Hepatocyte (in vitro differentiated cells): Measurements from ENCODE around the gene CHMP2B. TPM values are rescaled to one million over a fixed set of nuclear protein-coding genes. Genes with fewer than 3 reads are reported as not detected.

ENCODE experiments used
- DNase-seq: peaks from one replicate; pipeline ENCODE4 v3.0.0-alpha.2; 2016; ENCODE audit warnings: low spot score
- H2AFZ ChIP-seq: fragments of 200-600 bp; sonication (generic); 2 replicates; pipeline ENCODE4 v1.6.0; 2016; ENCODE audit warnings: antibody characterized with exemption, mild to moderate bottlenecking
- H3K27ac ChIP-seq: fragments of 200-600 bp; sonication (generic); 2 replicates; pipeline ENCODE4 v1.5.1; 2016; ENCODE audit warnings: mild to moderate bottlenecking
- H3K27me3 ChIP-seq: fragments of 200-600 bp; sonication (generic); 2 replicates; pipeline ENCODE4 v1.6.1; 2016
- H3K36me3 ChIP-seq: fragments of 200-600 bp; sonication (generic); replicated peaks from 2 replicates; pipeline ENCODE4 v1.5.1; 2016; ENCODE audit warnings: low read depth; ENCODE audit not compliant: insufficient read depth
- H3K4me1 ChIP-seq: fragments of 200-600 bp; sonication (generic); 2 replicates; pipeline ENCODE4 v1.5.1; 2016; ENCODE audit warnings: mild to moderate bottlenecking, moderate library complexity; ENCODE audit not compliant: insufficient read depth
- H3K4me2 ChIP-seq: fragments of 200-600 bp; sonication (generic); 2 replicates; pipeline ENCODE4 v1.6.0; 2016
- H3K4me3 ChIP-seq: fragments of 200-600 bp; sonication (generic); 2 replicates; pipeline ENCODE4 v1.5.1; 2016; ENCODE audit warnings: mild to moderate bottlenecking
- H3K79me2 ChIP-seq: fragments of 200-600 bp; sonication (generic); 2 replicates; pipeline ENCODE4 v1.6.0; 2017; ENCODE audit warnings: mild to moderate bottlenecking
- H3K9me2 ChIP-seq: fragments of 200-600 bp; sonication (generic); replicated peaks from 2 replicates; pipeline ENCODE4 v1.6.0; 2017; ENCODE audit warnings: mild to moderate bottlenecking; ENCODE audit not compliant: insufficient read depth
- H3K9me3 ChIP-seq: fragments of 200-600 bp; sonication (generic); 2 replicates; pipeline ENCODE4 v1.5.1; 2016; ENCODE audit warnings: low read depth, mild to moderate bottlenecking
- H4K20me1 ChIP-seq: fragments of 200-600 bp; sonication (generic); 2 replicates; pipeline ENCODE4 v1.6.0; 2016; ENCODE audit warnings: mild to moderate bottlenecking; ENCODE audit not compliant: insufficient read depth, poor library complexity, severe bottlenecking
- CTCF ChIP-seq: fragments of 200-600 bp; sonication (generic); IDR thresholded peaks from 2 replicates; pipeline ENCODE4 v1.5.1; 2016; ENCODE audit warnings: antibody characterized with exemption, mild to moderate bottlenecking; ENCODE audit not compliant: poor library complexity
- EZH2 ChIP-seq: fragments of 200-600 bp; sonication (generic); IDR thresholded peaks from 2 replicates; pipeline ENCODE4 v1.6.1; 2016; ENCODE audit warnings: antibody characterized with exemption, mild to moderate bottlenecking, borderline replicate concordance
- EZH2phosphoT487 ChIP-seq: fragments of 200-600 bp; sonication (generic); IDR thresholded peaks from one replicate; pipeline ENCODE4 v1.6.1; 2018; ENCODE audit warnings: antibody characterized with exemption, mild to moderate bottlenecking, low read depth, moderate library complexity; ENCODE audit not compliant: unreplicated experiment, severe bottlenecking
- WGBS: methylation state at CpG from one replicate; pipeline ENCODE4 v1.1.6; 2016; ENCODE audit warnings: low lambda C conversion rate; ENCODE audit errors: missing lambda C conversion rate; 5-methylcytosine and 5-hydroxymethylcytosine counted together
- polyA plus RNA-seq: library from polyadenylated mRNA; unstranded; fragments of >200 nt; fragmentation: Nextera tagmentation; extraction: Ambion mirVana; gene quantifications from 2 replicates; pipeline ENCODE4 v1.2.1, GENCODE V29; 2016
- total RNA-seq: library from RNA; depleted of rRNA; stranded (reverse); fragments of >200 nt; gene quantifications from 2 replicates; pipeline ENCODE4 v1.2.3, GENCODE V29; 2014

CHMP2B gene
- total and polyA plus RNA-seq, 2 experiments from 2014 or later, result 69.5 to 79.3 TPM

GRCh38 chr3:87219611-87220010 is 7.5 kb upstream of the CHMP2B start:
- 81% methylated on average over 2 of the region's 2 CpGs for WGBS
- H4K20me1 ChIP-seq, result no peaks in the 10 kb centered on the region
- H3K4me1 ChIP-seq, result no peaks in the 10 kb centered on the region
- H3K4me2 ChIP-seq, result no peak overlapping the region
- no peak for TF ChIP-seq EZH2
- no peak for TF ChIP-seq CTCF
- TF ChIP-seq EZH2phosphoT487, result no peak
- H3K79me2 ChIP-seq, result no peaks in the 10 kb centered on the region
- no peak for DNase-seq
- no peak overlapping the region for H3K27ac ChIP-seq
- no peaks in the 10 kb centered on the region for H3K36me3 ChIP-seq
- no peaks in the 10 kb centered on the region for H3K27me3 ChIP-seq
- H3K9me3 ChIP-seq, result no peaks in the 10 kb centered on the region
- H3K4me3 ChIP-seq, result no peak overlapping the region
- no peak overlapping the region for H2AFZ ChIP-seq
- H3K9me2 ChIP-seq, result no peaks in the 10 kb centered on the region

- H2AFZ ChIP-seq, result peak overlapping the region; percentile 86
- WGBS, result 85% methylated on average over 5 of the region's 5 CpGs
- H3K36me3 ChIP-seq, result no peaks in the 10 kb centered on the region
- TF ChIP-seq CTCF (no peak), EZH2 (no peak), EZH2phosphoT487 (no peak)
- H3K4me2 ChIP-seq, result peak overlapping the region; percentile 85
- H3K27me3 ChIP-seq, result no peaks in the 10 kb centered on the region
- H3K4me1 ChIP-seq, result peaks cover 5% of the 10 kb centered on the region
- no peaks in the 10 kb centered on the region for H3K9me2 ChIP-seq
- H3K9me3 ChIP-seq, result no peaks in the 10 kb centered on the region
- H3K79me2 ChIP-seq, result peaks cover 31% of the 10 kb centered on the region
- H3K4me3 ChIP-seq, result no peak overlapping the region
- H3K27ac ChIP-seq, result no peak overlapping the region
- peaks cover 22% of the 10 kb centered on the region for H4K20me1 ChIP-seq
- DNase-seq, result no peak
Observed at GRCh38 chr3:87225659-87226058, 1.4 kb upstream of the CHMP2B start.

GRCh38 chr3:87227835-87228144 is 681 bp downstream of the CHMP2B start:
- Histone ChIP-seq H3K4me2 (peak overlapping the region; percentile 82), H3K27ac (peak overlapping the region; percentile 99), H3K4me1 (peaks cover 5% of the 10 kb centered on the region), H3K9me3 (no peaks in the 10 kb centered on the region), H4K20me1 (peaks cover 42% of the 10 kb centered on the region), H3K27me3 (no peaks in the 10 kb centered on the region), H3K79me2 (peaks cover 52% of the 10 kb centered on the region), H3K4me3 (peak overlapping the region; percentile 83), H3K9me2 (no peaks in the 10 kb centered on the region), H3K36me3 (no peaks in the 10 kb centered on the region), H2AFZ (peak overlapping the region; percentile 86)
- 0% methylated on average over 3 of the region's 3 CpGs for WGBS
- no peak for TF ChIP-seq CTCF
- no peak for TF ChIP-seq EZH2
- no peak for TF ChIP-seq EZH2phosphoT487
- no peak for DNase-seq

- H3K9me2 ChIP-seq, result no peaks in the 10 kb centered on the region
- H2AFZ ChIP-seq, result peak overlapping the region; percentile 5
- peak overlapping the region; percentile 82 for H3K4me2 ChIP-seq
- TF ChIP-seq CTCF (no peak), EZH2 (no peak), EZH2phosphoT487 (no peak)
- no peak for DNase-seq
- no peaks in the 10 kb centered on the region for H3K36me3 ChIP-seq
- 4% methylated on average over 1 of the region's 1 CpG for WGBS
- H3K79me2 ChIP-seq, result peaks cover 57% of the 10 kb centered on the region
- H3K4me1 ChIP-seq, result peaks cover 5% of the 10 kb centered on the region
- peaks cover 46% of the 10 kb centered on the region for H4K20me1 ChIP-seq
- H3K4me3 ChIP-seq, result peak overlapping the region; percentile 83
- peak overlapping the region; percentile 99 for H3K27ac ChIP-seq
- no peaks in the 10 kb centered on the region for H3K9me3 ChIP-seq
- H3K27me3 ChIP-seq, result no peaks in the 10 kb centered on the region
Observed at GRCh38 chr3:87228316-87228715, 1.2 kb downstream of the CHMP2B start.
